ENCODE measurements around the gene OR5C1.

Gene OR5C1

GRCh38 chr9:122788831-122789230 is at the start of gene OR5C1:
Gene OR5C1 (plus strand): TSS chr9:122788933. CDS start chr9:122788933, 0 bp downstream.
- Histone ChIP-seq H3K36me3 (ENCODE audit: control insufficient read depth in 1 of 2, insufficient read depth in 2 of 2, low read length in 2 of 2) (no peaks in the 10 kb centered on the region), H3K4me3 (ENCODE audit: low read depth in 1 of 2, low read length in 2 of 2) (no peak within 1 kb of the TSS), H3K27me3 (ENCODE audit: low read depth, low read length) (no peaks in the 10 kb centered on the region), H3K9me3 (ENCODE audit: control insufficient read depth in 1 of 2, low read length in 2 of 2) (no peaks in the 10 kb centered on the region), H3K4me1 (ENCODE audit: control insufficient read depth in 1 of 2, insufficient read depth in 2 of 2, low read length in 2 of 2) (no peaks in the 10 kb centered on the region), H3K27ac (ENCODE audit: low read length) (no peak within 1 kb of the TSS)

DNA sequence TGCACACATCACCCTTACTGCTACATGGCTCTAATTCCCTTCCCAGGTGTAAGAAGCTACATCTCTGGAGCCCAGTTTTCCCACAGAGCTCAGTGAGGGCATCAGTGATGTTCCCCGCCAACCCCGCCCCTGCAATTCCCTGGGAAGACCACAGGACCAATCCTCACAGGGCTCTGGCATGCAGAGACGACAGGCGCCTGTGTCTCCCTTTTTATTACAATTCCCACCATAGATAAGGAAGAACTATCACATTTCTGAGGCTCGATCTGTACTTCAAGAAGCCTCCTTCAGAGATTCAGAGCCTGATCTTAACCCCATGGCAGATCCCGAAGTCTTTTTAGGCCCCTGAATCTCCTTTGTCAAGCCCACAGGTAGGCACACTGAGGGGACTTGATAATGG is 46.7 kb upstream of the OR5C1 start, which contains the start of gene OR1L6:
OR1L6 (plus strand) TSS at position 301 of the 400 bp plus-strand sequence. CDS start 7,545 bp downstream, outside the sequence.
- no peak within 1 kb of the TSS for H3K27ac ChIP-seq (ENCODE audit: low read length)
- H3K27me3 ChIP-seq (ENCODE audit: low read depth, low read length): no peaks in the 10 kb centered on the region
- H3K4me3 ChIP-seq (ENCODE audit: low read depth in 1 of 2, low read length in 2 of 2): no peak within 1 kb of the TSS
- H3K4me1 ChIP-seq (ENCODE audit: control insufficient read depth in 1 of 2, insufficient read depth in 2 of 2, low read length in 2 of 2): no peaks in the 10 kb centered on the region
- peaks cover 0 to 26% of the 10 kb centered on the region in 2 donors for H3K9me3 ChIP-seq (ENCODE audit: control insufficient read depth in 1 of 2, low read length in 2 of 2)
- no peaks in the 10 kb centered on the region for H3K36me3 ChIP-seq (ENCODE audit: control insufficient read depth in 1 of 2, insufficient read depth in 2 of 2, low read length in 2 of 2)

- no peak overlapping the region for H3K4me3 ChIP-seq (ENCODE audit: low read depth in 1 of 2, low read length in 2 of 2)
- no peaks in the 10 kb centered on the region for H3K36me3 ChIP-seq (ENCODE audit: control insufficient read depth in 1 of 2, insufficient read depth in 2 of 2, low read length in 2 of 2)
- H3K4me1 ChIP-seq (ENCODE audit: control insufficient read depth in 1 of 2, insufficient read depth in 2 of 2, low read length in 2 of 2): no peaks in the 10 kb centered on the region
- H3K27me3 ChIP-seq (ENCODE audit: low read depth, low read length): no peaks in the 10 kb centered on the region
- H3K9me3 ChIP-seq (ENCODE audit: control insufficient read depth in 1 of 2, low read length in 2 of 2): peaks cover 0 to 26% of the 10 kb centered on the region in 2 donors
- H3K27ac ChIP-seq (ENCODE audit: low read length): no peak overlapping the region
Measured at GRCh38 chr9:122754825-122755224, 33.9 kb upstream of the OR5C1 start.

DNA sequence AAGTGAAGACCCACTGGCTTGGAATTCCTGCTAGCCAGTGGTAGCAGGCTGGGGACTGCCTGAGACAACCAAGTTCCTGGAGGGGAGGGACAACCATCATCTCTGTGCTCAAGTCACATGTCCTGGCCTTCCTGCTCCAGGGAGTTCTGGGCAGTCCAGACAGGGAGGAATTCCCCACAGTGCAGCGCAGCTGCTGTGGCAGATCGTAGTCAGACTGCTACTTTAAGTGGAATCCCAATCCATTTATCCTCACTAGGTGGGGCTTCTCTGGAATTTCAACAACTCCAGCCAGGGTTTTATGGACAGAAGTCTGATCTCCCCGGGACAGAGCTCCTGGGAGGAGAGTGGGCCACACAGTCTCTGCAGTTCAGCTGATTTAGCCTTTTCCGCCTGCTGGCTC is 20.9 kb upstream of the OR5C1 start:
- H3K4me1 ChIP-seq (ENCODE audit: control insufficient read depth in 1 of 2, insufficient read depth in 2 of 2, low read length in 2 of 2): no peaks in the 10 kb centered on the region
- H3K9me3 ChIP-seq (ENCODE audit: control insufficient read depth in 1 of 2, low read length in 2 of 2): peaks cover 0 to 24% of the 10 kb centered on the region in 2 donors
- no peaks in the 10 kb centered on the region for H3K27me3 ChIP-seq (ENCODE audit: low read depth, low read length)
- no peaks in the 10 kb centered on the region for H3K36me3 ChIP-seq (ENCODE audit: control insufficient read depth in 1 of 2, insufficient read depth in 2 of 2, low read length in 2 of 2)
- peak overlapping the region in 1 of 2 donors; percentile 30 for H3K4me3 ChIP-seq (ENCODE audit: low read depth in 1 of 2, low read length in 2 of 2)
- H3K27ac ChIP-seq (ENCODE audit: low read length): no peak overlapping the region

- Histone ChIP-seq H3K9me3 (ENCODE audit: control insufficient read depth in 1 of 2, low read length in 2 of 2) (peaks cover 0 to 6% of the 10 kb centered on the region in 2 donors), H3K4me1 (ENCODE audit: control insufficient read depth in 1 of 2, insufficient read depth in 2 of 2, low read length in 2 of 2) (no peaks in the 10 kb centered on the region), H3K27me3 (ENCODE audit: low read depth, low read length) (no peaks in the 10 kb centered on the region), H3K4me3 (ENCODE audit: low read depth in 1 of 2, low read length in 2 of 2) (no peak overlapping the region), H3K27ac (ENCODE audit: low read length) (no peak overlapping the region), H3K36me3 (ENCODE audit: control insufficient read depth in 1 of 2, insufficient read depth in 2 of 2, low read length in 2 of 2) (no peaks in the 10 kb centered on the region)
Measured at GRCh38 chr9:122777052-122777451, 11.7 kb upstream of the OR5C1 start.

DNA sequence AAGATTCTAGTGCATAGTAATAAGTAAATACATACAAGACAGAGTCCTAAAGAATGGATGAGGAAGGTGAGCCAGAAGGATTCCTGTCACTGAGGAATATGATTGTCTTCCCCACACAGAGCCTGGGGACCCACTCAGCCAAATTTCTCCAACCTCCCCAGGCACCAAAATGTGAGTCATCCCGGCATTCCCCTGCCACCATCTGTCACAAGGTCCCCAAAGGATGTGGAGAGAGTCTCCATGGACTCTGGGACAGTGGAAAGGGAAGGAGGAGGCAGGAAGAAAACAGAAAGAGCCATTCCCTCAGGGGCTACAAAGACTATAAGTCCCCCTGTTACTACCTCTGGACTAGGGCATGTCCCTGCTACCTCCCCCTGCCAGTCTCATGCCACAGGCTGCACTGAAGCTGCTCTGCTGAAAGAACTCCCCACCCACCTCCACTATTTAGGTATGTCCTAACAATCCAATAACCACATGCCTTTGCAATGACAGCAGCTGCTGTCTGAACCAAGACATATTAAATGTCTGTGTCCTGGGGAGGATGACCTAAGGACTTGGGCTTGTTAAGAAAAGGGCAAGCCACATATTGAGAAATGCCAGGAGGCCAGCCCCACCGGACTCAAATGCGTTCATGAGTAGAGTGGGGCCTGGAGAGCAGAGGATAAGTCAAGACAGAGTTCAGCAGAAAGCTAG is 10.7 kb upstream of the OR5C1 start:
- no peaks in the 10 kb centered on the region for H3K36me3 ChIP-seq (ENCODE audit: control insufficient read depth in 1 of 2, insufficient read depth in 2 of 2, low read length in 2 of 2)
- H3K4me1 ChIP-seq (ENCODE audit: control insufficient read depth in 1 of 2, insufficient read depth in 2 of 2, low read length in 2 of 2): no peaks in the 10 kb centered on the region
- no peak overlapping the region for H3K27ac ChIP-seq (ENCODE audit: low read length)
- no peak overlapping the region for H3K4me3 ChIP-seq (ENCODE audit: low read depth in 1 of 2, low read length in 2 of 2)
- H3K27me3 ChIP-seq (ENCODE audit: low read depth, low read length): no peaks in the 10 kb centered on the region
- peaks cover 0 to 6% of the 10 kb centered on the region in 2 donors for H3K9me3 ChIP-seq (ENCODE audit: control insufficient read depth in 1 of 2, low read length in 2 of 2)

- Histone ChIP-seq H3K27ac (ENCODE audit: low read length) (no peak overlapping the region), H3K27me3 (ENCODE audit: low read depth, low read length) (no peaks in the 10 kb centered on the region), H3K4me1 (ENCODE audit: control insufficient read depth in 1 of 2, insufficient read depth in 2 of 2, low read length in 2 of 2) (no peaks in the 10 kb centered on the region), H3K9me3 (ENCODE audit: control insufficient read depth in 1 of 2, low read length in 2 of 2) (no peaks in the 10 kb centered on the region), H3K4me3 (ENCODE audit: low read depth in 1 of 2, low read length in 2 of 2) (no peak overlapping the region), H3K36me3 (ENCODE audit: control insufficient read depth in 1 of 2, insufficient read depth in 2 of 2, low read length in 2 of 2) (no peaks in the 10 kb centered on the region)
Measured at GRCh38 chr9:122779181-122779580, 9.6 kb upstream of the OR5C1 start.

GRCh38 chr9:122780026-122780425 is 8.7 kb upstream of the OR5C1 start:
- no peaks in the 10 kb centered on the region for H3K9me3 ChIP-seq (ENCODE audit: control insufficient read depth in 1 of 2, low read length in 2 of 2)

DNA sequence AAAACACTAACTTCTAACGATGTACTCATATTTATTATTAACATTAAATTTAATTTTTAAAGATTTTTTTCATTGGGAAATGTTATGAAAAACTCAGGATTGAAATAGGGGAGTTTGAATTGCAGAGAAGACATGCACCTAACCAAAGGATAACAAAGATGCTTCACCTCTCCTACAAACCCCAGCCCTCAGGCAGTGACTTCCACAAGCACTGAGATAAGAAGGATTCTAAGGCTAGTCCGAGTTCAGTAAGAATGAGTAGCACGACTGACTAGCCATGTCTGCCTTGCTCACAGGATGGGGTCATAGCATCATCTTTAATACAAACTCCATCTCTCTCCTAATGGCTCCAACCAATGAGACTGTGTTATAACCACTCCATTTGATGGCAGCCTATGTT is 7.1 kb upstream of the OR5C1 start:
- H3K27me3 ChIP-seq (ENCODE audit: low read depth, low read length): no peaks in the 10 kb centered on the region
- no peaks in the 10 kb centered on the region for H3K36me3 ChIP-seq (ENCODE audit: control insufficient read depth in 1 of 2, insufficient read depth in 2 of 2, low read length in 2 of 2)
- H3K4me3 ChIP-seq (ENCODE audit: low read depth in 1 of 2, low read length in 2 of 2): no peak overlapping the region
- H3K9me3 ChIP-seq (ENCODE audit: control insufficient read depth in 1 of 2, low read length in 2 of 2): no peaks in the 10 kb centered on the region
- H3K27ac ChIP-seq (ENCODE audit: low read length): no peak overlapping the region
- H3K4me1 ChIP-seq (ENCODE audit: control insufficient read depth in 1 of 2, insufficient read depth in 2 of 2, low read length in 2 of 2): no peaks in the 10 kb centered on the region

More at GRCh38 chr9:122780026-122780425, 8.7 kb upstream of the OR5C1 start:
- Histone ChIP-seq H3K27me3 (ENCODE audit: low read depth, low read length) (no peaks in the 10 kb centered on the region), H3K4me1 (ENCODE audit: control insufficient read depth in 1 of 2, insufficient read depth in 2 of 2, low read length in 2 of 2) (no peaks in the 10 kb centered on the region), H3K36me3 (ENCODE audit: control insufficient read depth in 1 of 2, insufficient read depth in 2 of 2, low read length in 2 of 2) (no peaks in the 10 kb centered on the region), H3K27ac (ENCODE audit: low read length) (no peak overlapping the region), H3K4me3 (ENCODE audit: low read depth in 1 of 2, low read length in 2 of 2) (no peak overlapping the region)

- no peaks in the 10 kb centered on the region for H3K9me3 ChIP-seq (ENCODE audit: control insufficient read depth in 1 of 2, low read length in 2 of 2)
- no peaks in the 10 kb centered on the region for H3K36me3 ChIP-seq (ENCODE audit: control insufficient read depth in 1 of 2, insufficient read depth in 2 of 2, low read length in 2 of 2)
- no peaks in the 10 kb centered on the region for H3K4me1 ChIP-seq (ENCODE audit: control insufficient read depth in 1 of 2, insufficient read depth in 2 of 2, low read length in 2 of 2)
- H3K27ac ChIP-seq (ENCODE audit: low read length): no peak overlapping the region
- H3K27me3 ChIP-seq (ENCODE audit: low read depth, low read length): no peaks in the 10 kb centered on the region
- H3K4me3 ChIP-seq (ENCODE audit: low read depth in 1 of 2, low read length in 2 of 2): no peak overlapping the region
Measured at GRCh38 chr9:122785269-122785668, 3.5 kb upstream of the OR5C1 start.

- no peak overlapping the region for H3K27ac ChIP-seq (ENCODE audit: low read length)
- no peaks in the 10 kb centered on the region for H3K4me1 ChIP-seq (ENCODE audit: control insufficient read depth in 1 of 2, insufficient read depth in 2 of 2, low read length in 2 of 2)
- no peaks in the 10 kb centered on the region for H3K36me3 ChIP-seq (ENCODE audit: control insufficient read depth in 1 of 2, insufficient read depth in 2 of 2, low read length in 2 of 2)
- no peak overlapping the region for H3K4me3 ChIP-seq (ENCODE audit: low read depth in 1 of 2, low read length in 2 of 2)
- no peaks in the 10 kb centered on the region for H3K9me3 ChIP-seq (ENCODE audit: control insufficient read depth in 1 of 2, low read length in 2 of 2)
- H3K27me3 ChIP-seq (ENCODE audit: low read depth, low read length): no peaks in the 10 kb centered on the region
Measured at GRCh38 chr9:122786338-122786737, 2.4 kb upstream of the OR5C1 start.

All from muscle layer of duodenum (tissue), 2 donors.